Ovary (tissue), 9 donors: ENCODE results near the gene POLA1. TPM values are rescaled to one million over a fixed set of nuclear protein-coding genes. Genes with fewer than 3 reads are reported as not detected.

Source experiments
- DNase-seq, 5 donors: peaks; one replicate each; pipeline ENCODE4 v3.0.0-alpha.2; 2019 to 2020
- H3K27ac ChIP-seq, 2 donors: fragments of 200-600 bp; one replicate each; pipeline versions ENCODE4 v1.5.1 to v1.8.0; 2019 to 2022
- H3K27me3 ChIP-seq: fragments of 200-600 bp; one replicate; pipeline ENCODE4 v1.8.0; 2022
- H3K36me3 ChIP-seq: fragments of 200-600 bp; sonication (generic); one replicate; pipeline ENCODE4 v1.5.1; 2019
- H3K4me1 ChIP-seq: one replicate; pipeline ENCODE4 v1.8.1; 2013; ENCODE audit warnings: mild to moderate bottlenecking, moderate library complexity; ENCODE audit not compliant: insufficient read depth
- H3K4me3 ChIP-seq: fragments of 200-600 bp; sonication (generic); one replicate; pipeline ENCODE4 v1.5.1; 2017
- H3K9me3 ChIP-seq, 2 donors: fragments of 200-600 bp in 1 of 2; sonication (generic) in 1 of 2; one replicate each; pipeline versions ENCODE4 v1.5.1 to v1.8.1; 2013 to 2019; ENCODE audit warnings: mild to moderate bottlenecking in 1 of 2, moderate library complexity in 1 of 2
- EP300 ChIP-seq: sonication (generic); formaldehyde crosslinking; IDR thresholded peaks from one replicate; pipeline ENCODE4 v1.6.1; 2017; ENCODE audit warnings: antibody characterized with exemption
- POLR2A ChIP-seq: fragments of 450-650 bp; IDR thresholded peaks from one replicate; pipeline ENCODE4 v1.6.1; 2017; ENCODE audit warnings: antibody characterized with exemption, mild to moderate bottlenecking, moderate library complexity
- WGBS, 3 donors: extraction: QIAGEN DNeasy Blood & Tissue Kit in 1 of 3; methylation state at CpG; one replicate each; pipeline versions ENCODE4 v1.1.5 to v1.1.7; 2013 to 2017; 5-methylcytosine and 5-hydroxymethylcytosine counted together
- intact Hi-C, 4 donors: fragments of 100-400 bp; cut with DNase I; formaldehyde crosslinking; loops; one replicate each; pipeline versions ENCODE4 v1.11.0 to v1.15.1; 2022 to 2023
- polyA plus RNA-seq, 2 donors: library from polyadenylated mRNA; stranded (reverse); fragments of 200-250 nt in 1 of 2; fragments of 350-450 nt in 1 of 2; fragmentation: Illumina TruSeq in 1 of 2; extraction: RNeasy Lipid Tissue Mini Kit (QIAGEN cat#74804) in 1 of 2; gene quantifications; one replicate each; pipeline ENCODE4 v1.2.3, GENCODE V29; 2013 to 2014
- total RNA-seq, 7 donors: library from RNA; depleted of rRNA in 2 of 7; stranded (reverse); fragments of >200 nt in 2 of 7; fragmentation: NEBNext Ultra II Directional in 3 of 7; extraction: Animal tissue kit (Norgen Biotek cat#: 25700) in 3 of 7; gene quantifications; one replicate each; pipeline versions ENCODE4 v1.1.0 to v1.2.4, GENCODE V29; 2016 to 2023
- TF ChIP-seq, protein P1 (sequence below), 3 donors: fragments of 450-650 bp in 2 of 3; fragments of 200-600 bp in 1 of 3; IDR thresholded peaks; one replicate each; pipeline versions ENCODE4 v1.5.1 to v1.8.0; 2016 to 2022; ENCODE audit warnings: antibody characterized with exemption in 3 of 3, mild to moderate bottlenecking in 1 of 3
- donor health status: DM: no; HTN: no; CAD: no; lungs with moderate emphysema.
- donor health status: DM: no; HTN: no; CAD: no.
- donor health status: Bipolar disorder and iron deficiency.
- donor health status: DM: yes; HTN: yes; CAD: no.
- donor health status: DM: no; HTN: no; CAD: no.
- donor health status: DM: yes; HTN: yes; CAD: no.

The POLA1 gene
- total and polyA plus RNA-seq, 9 donors = 5.9 to 20.2 (median 14.1) TPM

GRCh38 chrX:25004040-25004439, 310.3 kb downstream of the POLA1 start:
- peak overlapping the region; percentile 93 for H3K27ac ChIP-seq
- TF ChIP-seq, protein P1, sequence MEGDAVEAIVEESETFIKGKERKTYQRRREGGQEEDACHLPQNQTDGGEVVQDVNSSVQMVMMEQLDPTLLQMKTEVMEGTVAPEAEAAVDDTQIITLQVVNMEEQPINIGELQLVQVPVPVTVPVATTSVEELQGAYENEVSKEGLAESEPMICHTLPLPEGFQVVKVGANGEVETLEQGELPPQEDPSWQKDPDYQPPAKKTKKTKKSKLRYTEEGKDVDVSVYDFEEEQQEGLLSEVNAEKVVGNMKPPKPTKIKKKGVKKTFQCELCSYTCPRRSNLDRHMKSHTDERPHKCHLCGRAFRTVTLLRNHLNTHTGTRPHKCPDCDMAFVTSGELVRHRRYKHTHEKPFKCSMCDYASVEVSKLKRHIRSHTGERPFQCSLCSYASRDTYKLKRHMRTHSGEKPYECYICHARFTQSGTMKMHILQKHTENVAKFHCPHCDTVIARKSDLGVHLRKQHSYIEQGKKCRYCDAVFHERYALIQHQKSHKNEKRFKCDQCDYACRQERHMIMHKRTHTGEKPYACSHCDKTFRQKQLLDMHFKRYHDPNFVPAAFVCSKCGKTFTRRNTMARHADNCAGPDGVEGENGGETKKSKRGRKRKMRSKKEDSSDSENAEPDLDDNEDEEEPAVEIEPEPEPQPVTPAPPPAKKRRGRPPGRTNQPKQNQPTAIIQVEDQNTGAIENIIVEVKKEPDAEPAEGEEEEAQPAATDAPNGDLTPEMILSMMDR (IDR thresholded peaks at IDR 0.05) = no peak
- TF ChIP-seq POLR2A (no peak), EP300 (no peak)
- H3K36me3 ChIP-seq = no peaks in the 10 kb centered on the region
- H3K4me1 ChIP-seq = no peaks in the 10 kb centered on the region
- intact Hi-C loops = loop anchor here in 2 of 4 donors (5.0 to 10.0 kb wide), 3 partner anchors 129 to 162 kb away; no protein-coding TSS in a partner anchor
- H3K4me3 ChIP-seq = no peak overlapping the region
- peaks cover 0 to 3% of the 10 kb centered on the region in 2 donors for H3K9me3 ChIP-seq
- H3K27me3 ChIP-seq = no peaks in the 10 kb centered on the region
- no peak for DNase-seq
- 20 to 22% (median 21%) methylated on average over 10 of the region's 10 CpGs for WGBS, 3 donors

DNA sequence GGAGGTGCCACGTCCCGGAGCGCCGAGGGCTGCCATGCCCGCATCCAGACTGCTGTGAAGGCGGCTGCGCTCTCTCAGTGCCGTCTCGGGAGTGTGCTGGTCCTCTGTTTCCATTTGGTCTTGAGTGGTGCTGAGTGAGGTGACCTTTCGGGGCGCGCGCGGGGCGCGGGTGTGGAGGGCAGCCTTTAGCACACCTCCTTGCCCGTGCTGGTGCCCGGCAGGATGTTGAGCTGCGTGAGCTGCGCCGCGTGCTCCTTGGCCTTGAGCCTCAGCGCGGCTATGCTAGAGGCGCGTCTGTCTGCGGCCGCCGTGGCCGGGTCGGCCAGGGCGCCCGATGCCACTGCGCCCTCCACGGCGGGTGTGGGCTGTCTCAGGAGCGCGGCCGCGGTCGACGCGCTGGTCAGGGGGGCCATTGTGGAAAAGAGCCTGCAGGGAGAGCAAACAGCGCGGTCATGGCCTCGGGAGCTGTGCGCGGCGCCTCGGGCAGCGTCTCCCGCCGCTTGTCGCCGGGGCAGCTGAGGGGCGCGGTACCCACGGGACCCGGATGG, 310.8 kb downstream of the POLA1 start:
- WGBS, 3 donors = 26 to 37% (median 29%) methylated on average over 37 to 59 of the region's 59 CpGs

DNA sequence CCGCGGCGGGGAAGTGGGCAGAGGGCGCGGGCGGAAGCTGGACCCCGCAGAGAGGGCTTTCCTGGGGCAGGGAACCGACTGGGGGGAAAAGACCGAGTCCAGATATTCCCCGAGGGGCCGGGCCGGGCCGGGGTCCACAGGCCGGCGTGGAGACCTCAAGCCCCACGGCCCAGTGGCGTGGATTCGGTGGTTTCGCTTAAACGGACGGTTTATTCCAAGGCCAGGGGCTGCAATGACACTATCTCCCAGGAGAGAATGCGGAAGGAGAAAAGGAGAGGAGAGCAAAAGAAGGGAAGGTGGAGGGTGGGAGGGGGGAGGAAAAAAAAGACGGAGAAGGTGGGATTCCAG, 311.3 kb downstream of the POLA1 start:
- H3K27me3 ChIP-seq = no peaks in the 10 kb centered on the region

More for the DNA sequence above, 310.8 kb downstream of the POLA1 start:
- Histone ChIP-seq H3K36me3 (no peaks in the 10 kb centered on the region), H3K4me1 (no peaks in the 10 kb centered on the region), H3K27me3 (no peaks in the 10 kb centered on the region), H3K9me3 (peaks cover 0 to 3% of the 10 kb centered on the region in 2 donors), H3K4me3 (peak overlapping the region; percentile 20), H3K27ac (peak overlapping the region; percentile 93)
- intact Hi-C loops = loop anchor here in 2 of 4 donors (5.0 to 10.0 kb wide), 3 partner anchors 130 to 162 kb away; no protein-coding TSS in a partner anchor
- DNase-seq = peak; percentile 45 to 66 (median 61)
- TF ChIP-seq, protein P1 (IDR thresholded peaks at IDR 0.05) = no peak
- no peak for TF ChIP-seq EP300
- TF ChIP-seq POLR2A = no peak

GRCh38 chrX:25005382-25006185, 311.9 kb downstream of the POLA1 start:
- peak; percentile 26 to 68 (median 59) for DNase-seq
- Histone ChIP-seq H3K36me3 (no peaks in the 10 kb centered on the region), H3K27me3 (no peaks in the 10 kb centered on the region), H3K4me3 (peak overlapping the region; percentile 20), H3K27ac (peak overlapping the region; percentile 93), H3K9me3 (peaks cover 0 to 3% of the 10 kb centered on the region in 2 donors), H3K4me1 (no peaks in the 10 kb centered on the region)
- intact Hi-C loops = loop anchor here in 2 of 4 donors (10.0 kb wide), 2 partner anchors 131 to 161 kb away; no protein-coding TSS in a partner anchor
- 21 to 28% (median 26%) methylated on average over 60 to 72 of the region's 72 CpGs for WGBS, 3 donors
- no peak for TF ChIP-seq POLR2A
- TF ChIP-seq EP300 = no peak
- TF ChIP-seq, protein P1 (IDR thresholded peaks at IDR 0.05) = no peak

More for the DNA sequence above, 311.3 kb downstream of the POLA1 start:
- no peaks in the 10 kb centered on the region for H3K4me1 ChIP-seq
- 21 to 36% (median 26%) methylated on average over 23 of the region's 23 CpGs for WGBS, 3 donors
- no peaks in the 10 kb centered on the region for H3K36me3 ChIP-seq
- peaks cover 0 to 3% of the 10 kb centered on the region in 2 donors for H3K9me3 ChIP-seq
- intact Hi-C loops = loop anchor here in 2 of 4 donors (10.0 kb wide), 2 partner anchors 130 to 160 kb away; no protein-coding TSS in a partner anchor
- peak overlapping the region; percentile 93 for H3K27ac ChIP-seq
- H3K4me3 ChIP-seq = peak overlapping the region; percentile 20
- TF ChIP-seq POLR2A (no peak), EP300 (no peak)
- TF ChIP-seq, protein P1 (IDR thresholded peaks at IDR 0.05) = no peak
- peak in 2 of 5 donors; percentile 35 to 47 for DNase-seq
